ENCODE results near the gene ADAMTS6. TPM values are rescaled to one million over a fixed set of nuclear protein-coding genes. Genes with fewer than 3 reads are reported as not detected.

The ADAMTS6 gene
- total and polyA plus RNA-seq, 2 experiments from 2014 or later, result 0.78 to 2.0 TPM

DNA sequence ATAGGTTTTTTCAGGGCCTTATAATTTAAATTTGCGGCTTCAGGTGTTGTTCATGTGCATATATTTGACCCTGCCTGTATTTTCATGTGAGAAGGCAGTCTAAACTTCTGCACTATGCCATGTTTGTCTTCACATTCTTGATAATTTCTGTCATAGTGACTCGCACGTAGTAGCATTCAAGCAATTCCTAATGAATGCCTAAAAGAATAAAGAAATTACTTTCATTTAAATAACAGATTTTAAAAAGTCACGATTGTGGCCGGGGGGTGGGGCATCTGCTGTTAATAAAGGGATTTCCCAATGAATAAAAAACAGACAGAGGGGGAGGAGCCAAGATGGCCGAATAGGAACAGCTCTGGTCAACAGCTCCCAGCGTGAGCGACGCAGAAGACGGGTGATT lies 318.0 kb downstream of the ADAMTS6 start (continued):
- TF ChIP-seq, protein P1, sequence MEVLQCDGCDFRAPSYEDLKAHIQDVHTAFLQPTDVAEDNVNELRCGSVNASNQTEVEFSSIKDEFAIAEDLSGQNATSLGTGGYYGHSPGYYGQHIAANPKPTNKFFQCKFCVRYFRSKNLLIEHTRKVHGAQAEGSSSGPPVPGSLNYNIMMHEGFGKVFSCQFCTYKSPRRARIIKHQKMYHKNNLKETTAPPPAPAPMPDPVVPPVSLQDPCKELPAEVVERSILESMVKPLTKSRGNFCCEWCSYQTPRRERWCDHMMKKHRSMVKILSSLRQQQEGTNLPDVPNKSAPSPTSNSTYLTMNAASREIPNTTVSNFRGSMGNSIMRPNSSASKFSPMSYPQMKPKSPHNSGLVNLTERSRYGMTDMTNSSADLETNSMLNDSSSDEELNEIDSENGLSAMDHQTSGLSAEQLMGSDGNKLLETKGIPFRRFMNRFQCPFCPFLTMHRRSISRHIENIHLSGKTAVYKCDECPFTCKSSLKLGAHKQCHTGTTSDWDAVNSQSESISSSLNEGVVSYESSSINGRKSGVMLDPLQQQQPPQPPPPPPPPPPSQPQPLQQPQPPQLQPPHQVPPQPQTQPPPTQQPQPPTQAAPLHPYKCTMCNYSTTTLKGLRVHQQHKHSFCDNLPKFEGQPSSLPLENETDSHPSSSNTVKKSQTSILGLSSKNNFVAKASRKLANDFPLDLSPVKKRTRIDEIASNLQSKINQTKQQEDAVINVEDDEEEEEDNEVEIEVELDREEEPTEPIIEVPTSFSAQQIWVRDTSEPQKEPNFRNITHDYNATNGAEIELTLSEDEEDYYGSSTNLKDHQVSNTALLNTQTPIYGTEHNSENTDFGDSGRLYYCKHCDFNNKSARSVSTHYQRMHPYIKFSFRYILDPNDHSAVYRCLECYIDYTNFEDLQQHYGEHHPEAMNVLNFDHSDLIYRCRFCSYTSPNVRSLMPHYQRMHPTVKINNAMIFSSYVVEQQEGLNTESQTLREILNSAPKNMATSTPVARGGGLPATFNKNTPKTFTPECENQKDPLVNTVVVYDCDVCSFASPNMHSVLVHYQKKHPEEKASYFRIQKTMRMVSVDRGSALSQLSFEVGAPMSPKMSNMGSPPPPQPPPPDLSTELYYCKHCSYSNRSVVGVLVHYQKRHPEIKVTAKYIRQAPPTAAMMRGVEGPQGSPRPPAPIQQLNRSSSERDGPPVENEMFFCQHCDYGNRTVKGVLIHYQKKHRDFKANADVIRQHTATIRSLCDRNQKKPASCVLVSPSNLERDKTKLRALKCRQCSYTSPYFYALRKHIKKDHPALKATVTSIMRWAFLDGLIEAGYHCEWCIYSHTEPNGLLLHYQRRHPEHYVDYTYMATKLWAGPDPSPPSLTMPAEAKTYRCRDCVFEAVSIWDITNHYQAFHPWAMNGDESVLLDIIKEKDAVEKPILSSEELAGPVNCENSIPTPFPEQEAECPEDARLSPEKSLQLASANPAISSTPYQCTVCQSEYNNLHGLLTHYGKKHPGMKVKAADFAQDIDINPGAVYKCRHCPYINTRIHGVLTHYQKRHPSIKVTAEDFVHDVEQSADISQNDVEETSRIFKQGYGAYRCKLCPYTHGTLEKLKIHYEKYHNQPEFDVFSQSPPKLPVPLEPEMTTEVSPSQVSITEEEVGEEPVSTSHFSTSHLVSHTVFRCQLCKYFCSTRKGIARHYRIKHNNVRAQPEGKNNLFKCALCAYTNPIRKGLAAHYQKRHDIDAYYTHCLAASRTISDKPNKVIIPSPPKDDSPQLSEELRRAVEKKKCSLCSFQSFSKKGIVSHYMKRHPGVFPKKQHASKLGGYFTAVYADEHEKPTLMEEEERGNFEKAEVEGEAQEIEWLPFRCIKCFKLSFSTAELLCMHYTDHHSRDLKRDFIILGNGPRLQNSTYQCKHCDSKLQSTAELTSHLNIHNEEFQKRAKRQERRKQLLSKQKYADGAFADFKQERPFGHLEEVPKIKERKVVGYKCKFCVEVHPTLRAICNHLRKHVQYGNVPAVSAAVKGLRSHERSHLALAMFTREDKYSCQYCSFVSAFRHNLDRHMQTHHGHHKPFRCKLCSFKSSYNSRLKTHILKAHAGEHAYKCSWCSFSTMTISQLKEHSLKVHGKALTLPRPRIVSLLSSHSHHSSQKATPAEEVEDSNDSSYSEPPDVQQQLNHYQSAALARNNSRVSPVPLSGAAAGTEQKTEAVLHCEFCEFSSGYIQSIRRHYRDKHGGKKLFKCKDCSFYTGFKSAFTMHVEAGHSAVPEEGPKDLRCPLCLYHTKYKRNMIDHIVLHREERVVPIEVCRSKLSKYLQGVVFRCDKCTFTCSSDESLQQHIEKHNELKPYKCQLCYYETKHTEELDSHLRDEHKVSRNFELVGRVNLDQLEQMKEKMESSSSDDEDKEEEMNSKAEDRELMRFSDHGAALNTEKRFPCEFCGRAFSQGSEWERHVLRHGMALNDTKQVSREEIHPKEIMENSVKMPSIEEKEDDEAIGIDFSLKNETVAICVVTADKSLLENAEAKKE (CRISPR knock-in tag; IDR thresholded peaks at IDR 0.05), result no peak

GRCh38 chr5:65161655-65162054 lies 320.1 kb downstream of the ADAMTS6 start:
- Histone ChIP-seq H3K4me3 (no peak overlapping the region), H3K4me2 (no peak overlapping the region), H3K79me2 (replicated peaks; ENCODE audit: insufficient read depth) (no peaks in the 10 kb centered on the region), H3K4me1 (ENCODE audit: insufficient read depth) (no peaks in the 10 kb centered on the region), H3K36me3 (ENCODE audit: insufficient read depth) (0 out of 2 replicates have a peak, but pooled peaks cover 10% of the 10 kb centered on the region), H2AFZ (no peak overlapping the region), H4K20me1 (replicated peaks; ENCODE audit: insufficient read depth) (no peaks in the 10 kb centered on the region), H3F3A (replicated peaks; ENCODE audit: low read depth) (no peaks in the 10 kb centered on the region), H3K27ac (ENCODE audit: low read depth) (no peak overlapping the region), H3K9me2 (ENCODE audit: insufficient read depth) (no peaks in the 10 kb centered on the region), H3K27me3 (ENCODE audit: insufficient read depth) (no peaks in the 10 kb centered on the region)
- ATAC-seq, result no peak
- H3K4me3 Mint-ChIP-seq, result no peak overlapping the region
- peaks cover 20% of the 10 kb centered on the region; the same call in 2 of the 3 replicates for H3K36me3 Mint-ChIP-seq (ENCODE audit: low read depth)
- no peak overlapping the region for H3K27ac Mint-ChIP-seq
- H3K9me3 Mint-ChIP-seq, result peaks cover 22% of the 10 kb centered on the region
- DNase-seq (ENCODE audit: low spot score), result no peak
- no peaks in the 10 kb centered on the region for H3K4me1 Mint-ChIP-seq
- peaks cover 6% of the 10 kb centered on the region for H3K27me3 Mint-ChIP-seq (ENCODE audit: insufficient read depth, low read depth, poor library complexity)
- TF ChIP-seq REST (IDR thresholded peaks at IDR 0.05; ENCODE audit: unreplicated experiment) (no peak), EZH2phosphoT487 (IDR thresholded peaks at IDR 0.05; ENCODE audit: unreplicated experiment) (no peak), NANOG (IDR thresholded peaks at IDR 0.05; ENCODE audit: borderline replicate concordance) (no peak), POLR2AphosphoS5 (IDR thresholded peaks at IDR 0.05; ENCODE audit: low read depth) (no peak), EZH2 (IDR thresholded peaks at IDR 0.05; ENCODE audit: low read depth, unreplicated experiment) (no peak)
- TF ChIP-seq, protein P1 (CRISPR knock-in tag; IDR thresholded peaks at IDR 0.05), result no peak

Data from GM23338 (cell line).